GM18507 (cell line): ENCODE measurements around the gene ZNHIT6.

Experiments used
- DNase-seq: peaks from one replicate; pipeline ENCODE4 v3.0.0; 2011; ENCODE audit warnings: low read depth; ENCODE audit not compliant: insufficient read length; ENCODE audit errors: extremely low spot score
- FAIRE-seq: peaks from 2 replicates; lab custom pipeline; 2011; peaks lifted over from hg19 to GRCh38; lab: Jason Lieb, UNC

ZNHIT6 gene

DNA sequence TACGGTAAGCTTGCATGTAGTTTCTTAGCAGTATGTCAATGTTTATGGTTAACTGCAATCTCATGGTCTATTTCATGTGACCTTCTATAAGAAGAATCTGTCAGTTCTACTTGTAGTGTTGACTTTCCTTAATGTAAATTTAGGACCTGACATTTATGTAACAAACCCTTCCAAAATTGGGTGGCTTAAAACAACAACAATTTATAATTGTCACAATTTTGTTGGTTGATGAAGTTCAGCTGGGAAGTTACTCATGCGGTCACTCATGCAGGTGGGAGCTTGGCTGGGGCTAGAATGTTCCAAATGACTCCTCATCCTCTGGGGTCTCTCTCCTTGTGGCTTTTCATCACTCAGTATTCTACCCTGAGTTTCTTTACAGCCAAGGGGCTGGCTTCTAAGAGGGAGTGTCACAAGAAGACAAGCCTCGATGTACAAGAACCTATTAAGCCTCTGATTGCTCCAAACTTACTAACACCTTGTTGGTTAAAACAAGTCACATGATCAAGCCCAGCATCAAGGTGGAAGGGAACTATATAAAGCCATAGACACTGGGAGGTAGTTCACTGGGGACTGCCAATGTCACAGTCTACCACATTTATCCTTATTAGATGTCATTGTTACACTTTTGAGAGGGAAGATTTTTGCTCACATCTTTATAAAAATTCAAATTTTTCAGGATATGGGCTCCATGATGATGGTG lies 103.8 kb downstream of the ZNHIT6 start:
- FAIRE-seq, result no peak
- DNase-seq, result no peak

DNA sequence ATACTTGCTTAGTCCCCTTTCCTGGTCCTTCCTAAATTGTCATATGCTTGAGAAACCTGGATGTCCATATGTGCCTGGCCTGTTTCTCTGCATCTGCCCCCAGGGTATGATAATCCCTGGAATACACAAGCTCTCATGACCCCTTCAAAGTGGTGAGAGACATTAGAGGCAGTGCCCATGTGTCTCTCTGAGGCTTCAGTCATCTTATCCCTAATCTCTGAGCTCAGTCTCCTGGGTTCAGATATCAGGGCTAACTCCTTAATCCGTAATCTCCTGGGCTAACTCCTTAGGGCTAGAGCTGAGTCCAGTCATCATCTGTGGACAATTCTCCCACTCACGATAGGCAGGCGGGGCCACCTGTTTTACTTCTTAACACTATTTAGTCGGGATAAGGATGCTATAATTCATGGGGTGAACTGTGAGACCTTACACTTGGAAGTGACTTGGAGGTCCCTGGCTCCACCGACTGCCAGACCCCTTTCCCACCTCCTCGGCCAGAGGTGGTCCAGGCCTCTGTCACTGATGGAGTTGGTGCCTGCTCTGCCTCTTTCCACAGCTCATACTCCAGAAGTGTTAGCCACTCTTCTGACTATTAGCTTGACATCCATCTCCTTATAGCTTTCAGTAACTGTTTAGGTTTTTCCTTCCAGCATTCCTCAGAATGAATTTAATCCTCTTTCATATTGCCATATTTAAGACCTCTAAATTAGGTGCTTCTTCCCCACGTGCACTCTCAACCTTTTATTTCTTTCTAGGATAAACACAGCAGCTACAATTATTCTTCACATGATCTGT lies 105.0 kb downstream of the ZNHIT6 start:
- DNase-seq, result no peak
- FAIRE-seq, result no peak

DNA sequence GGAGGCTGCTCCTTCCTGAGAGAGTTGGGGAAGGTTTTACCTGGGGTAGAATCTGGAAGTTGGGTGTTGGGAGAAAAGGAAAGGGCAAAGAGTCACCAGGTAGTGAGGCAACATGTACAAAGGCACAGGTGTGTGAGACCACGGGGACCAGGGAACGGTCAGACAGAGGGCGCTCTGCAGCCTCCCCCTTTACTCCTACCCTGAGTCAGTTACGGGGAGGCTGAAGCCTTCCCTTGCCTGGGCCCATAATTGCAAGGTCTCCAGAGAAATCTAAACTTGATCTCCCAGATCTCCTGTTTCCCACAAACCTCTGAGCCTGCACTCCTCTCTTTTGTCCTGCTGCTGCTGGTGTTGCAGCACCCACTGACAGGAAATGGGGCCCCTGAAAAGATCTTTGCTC lies 105.7 kb downstream of the ZNHIT6 start:
- no peak for FAIRE-seq

DNA sequence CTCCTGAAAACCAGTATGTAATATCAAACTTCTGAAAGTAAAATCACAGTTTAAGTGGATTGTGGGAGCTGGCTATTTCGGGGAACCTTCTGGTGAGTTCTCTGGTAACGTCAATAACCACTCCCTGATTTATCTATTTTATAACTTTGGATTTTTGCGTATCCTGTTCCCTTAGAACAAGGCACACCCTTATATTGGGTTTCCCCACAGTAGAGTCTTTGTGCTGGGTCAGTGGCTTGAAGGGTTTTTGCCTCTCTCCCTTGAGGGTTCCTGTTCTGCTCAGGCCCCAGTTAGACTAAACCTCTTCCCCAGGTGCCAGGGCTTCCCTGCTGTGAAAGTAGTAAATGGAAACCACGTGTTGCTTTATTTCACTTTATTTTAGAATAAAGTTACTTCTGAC lies 106.3 kb downstream of the ZNHIT6 start:
- FAIRE-seq, result no peak
- no peak for DNase-seq

More for the DNA sequence above, 105.7 kb downstream of the ZNHIT6 start:
- DNase-seq, result no peak

DNA sequence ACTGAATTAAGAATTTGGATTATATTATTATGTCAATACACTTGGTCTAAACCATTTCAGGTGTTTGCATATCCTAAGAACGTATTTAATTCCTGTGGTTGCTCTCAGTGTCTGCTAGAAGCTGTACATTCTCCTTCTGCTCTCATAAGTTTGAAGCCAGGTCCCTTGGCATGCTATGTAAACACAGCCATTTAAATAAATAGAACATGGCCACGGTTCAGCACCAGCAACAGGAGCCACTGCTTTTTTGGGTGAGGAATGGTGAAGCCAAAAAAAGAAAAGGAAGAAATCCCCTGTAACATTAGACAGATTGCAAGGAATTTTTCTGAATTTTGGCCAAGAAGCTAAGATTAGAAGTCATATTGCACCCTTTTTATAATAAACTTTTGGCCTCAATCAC lies 108.6 kb downstream of the ZNHIT6 start:
- DNase-seq (no peak), FAIRE-seq (no peak)
